ENCODE data around the gene AUTS2.

DNA sequence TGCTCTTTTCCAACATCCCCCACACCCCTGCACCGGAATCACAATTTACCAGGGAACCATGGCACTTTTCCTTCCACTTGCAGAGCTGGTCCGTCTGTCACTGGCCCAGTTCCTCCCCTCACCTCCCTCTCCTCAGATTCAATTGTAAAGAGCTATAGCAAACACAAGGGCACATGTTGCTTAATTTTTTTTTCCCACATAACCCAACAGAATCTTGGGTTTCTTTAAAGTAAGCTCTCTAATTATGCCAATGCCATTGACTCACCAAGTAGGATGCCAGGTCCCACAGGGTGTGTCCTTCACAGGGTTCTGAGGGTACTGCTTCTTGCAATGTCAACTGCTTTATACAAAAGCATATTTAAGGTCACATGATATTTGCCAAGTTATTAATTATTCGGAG, 262.2 kb downstream of the AUTS2 start:
- TF ChIP-seq, protein P1, sequence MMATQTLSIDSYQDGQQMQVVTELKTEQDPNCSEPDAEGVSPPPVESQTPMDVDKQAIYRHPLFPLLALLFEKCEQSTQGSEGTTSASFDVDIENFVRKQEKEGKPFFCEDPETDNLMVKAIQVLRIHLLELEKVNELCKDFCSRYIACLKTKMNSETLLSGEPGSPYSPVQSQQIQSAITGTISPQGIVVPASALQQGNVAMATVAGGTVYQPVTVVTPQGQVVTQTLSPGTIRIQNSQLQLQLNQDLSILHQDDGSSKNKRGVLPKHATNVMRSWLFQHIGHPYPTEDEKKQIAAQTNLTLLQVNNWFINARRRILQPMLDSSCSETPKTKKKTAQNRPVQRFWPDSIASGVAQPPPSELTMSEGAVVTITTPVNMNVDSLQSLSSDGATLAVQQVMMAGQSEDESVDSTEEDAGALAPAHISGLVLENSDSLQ (IDR thresholded peaks at IDR 0.05), result no peak
- TF ChIP-seq, protein P2, sequence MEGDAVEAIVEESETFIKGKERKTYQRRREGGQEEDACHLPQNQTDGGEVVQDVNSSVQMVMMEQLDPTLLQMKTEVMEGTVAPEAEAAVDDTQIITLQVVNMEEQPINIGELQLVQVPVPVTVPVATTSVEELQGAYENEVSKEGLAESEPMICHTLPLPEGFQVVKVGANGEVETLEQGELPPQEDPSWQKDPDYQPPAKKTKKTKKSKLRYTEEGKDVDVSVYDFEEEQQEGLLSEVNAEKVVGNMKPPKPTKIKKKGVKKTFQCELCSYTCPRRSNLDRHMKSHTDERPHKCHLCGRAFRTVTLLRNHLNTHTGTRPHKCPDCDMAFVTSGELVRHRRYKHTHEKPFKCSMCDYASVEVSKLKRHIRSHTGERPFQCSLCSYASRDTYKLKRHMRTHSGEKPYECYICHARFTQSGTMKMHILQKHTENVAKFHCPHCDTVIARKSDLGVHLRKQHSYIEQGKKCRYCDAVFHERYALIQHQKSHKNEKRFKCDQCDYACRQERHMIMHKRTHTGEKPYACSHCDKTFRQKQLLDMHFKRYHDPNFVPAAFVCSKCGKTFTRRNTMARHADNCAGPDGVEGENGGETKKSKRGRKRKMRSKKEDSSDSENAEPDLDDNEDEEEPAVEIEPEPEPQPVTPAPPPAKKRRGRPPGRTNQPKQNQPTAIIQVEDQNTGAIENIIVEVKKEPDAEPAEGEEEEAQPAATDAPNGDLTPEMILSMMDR (IDR thresholded peaks at IDR 0.05 in 2 of 3, conservative IDR thresholded peaks at IDR 0.05 in 1 of 3; ENCODE audit: control insufficient read depth in 2 of 3, extremely low read depth in 1 of 3, insufficient read depth in 1 of 3, low read depth in 3 of 3, low read length in 3 of 3), result no peak
- TF ChIP-seq, protein P3, sequence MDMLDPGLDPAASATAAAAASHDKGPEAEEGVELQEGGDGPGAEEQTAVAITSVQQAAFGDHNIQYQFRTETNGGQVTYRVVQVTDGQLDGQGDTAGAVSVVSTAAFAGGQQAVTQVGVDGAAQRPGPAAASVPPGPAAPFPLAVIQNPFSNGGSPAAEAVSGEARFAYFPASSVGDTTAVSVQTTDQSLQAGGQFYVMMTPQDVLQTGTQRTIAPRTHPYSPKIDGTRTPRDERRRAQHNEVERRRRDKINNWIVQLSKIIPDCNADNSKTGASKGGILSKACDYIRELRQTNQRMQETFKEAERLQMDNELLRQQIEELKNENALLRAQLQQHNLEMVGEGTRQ (IDR thresholded peaks at IDR 0.05; ENCODE audit: borderline replicate concordance, low read depth, low read length), result no peak
- TF ChIP-seq POLR2AphosphoS5 (IDR thresholded peaks at IDR 0.05; ENCODE audit: low read length) (no peak), TAF1 (IDR thresholded peaks at IDR 0.05; ENCODE audit: borderline replicate concordance, low read depth, low read length) (no peak), KDM1A (IDR thresholded peaks at IDR 0.05; ENCODE audit: borderline replicate concordance) (no peak), CEBPB (IDR thresholded peaks at IDR 0.05; ENCODE audit: borderline replicate concordance in 1 of 2, low read depth in 2 of 2, low read length in 2 of 2) (no peak), SREBF1 (IDR thresholded peaks at IDR 0.05; ENCODE audit: low read length) (no peak), RBBP5 (conservative IDR thresholded peaks at IDR 0.05) (no peak)
- TF ChIP-seq, protein P4, sequence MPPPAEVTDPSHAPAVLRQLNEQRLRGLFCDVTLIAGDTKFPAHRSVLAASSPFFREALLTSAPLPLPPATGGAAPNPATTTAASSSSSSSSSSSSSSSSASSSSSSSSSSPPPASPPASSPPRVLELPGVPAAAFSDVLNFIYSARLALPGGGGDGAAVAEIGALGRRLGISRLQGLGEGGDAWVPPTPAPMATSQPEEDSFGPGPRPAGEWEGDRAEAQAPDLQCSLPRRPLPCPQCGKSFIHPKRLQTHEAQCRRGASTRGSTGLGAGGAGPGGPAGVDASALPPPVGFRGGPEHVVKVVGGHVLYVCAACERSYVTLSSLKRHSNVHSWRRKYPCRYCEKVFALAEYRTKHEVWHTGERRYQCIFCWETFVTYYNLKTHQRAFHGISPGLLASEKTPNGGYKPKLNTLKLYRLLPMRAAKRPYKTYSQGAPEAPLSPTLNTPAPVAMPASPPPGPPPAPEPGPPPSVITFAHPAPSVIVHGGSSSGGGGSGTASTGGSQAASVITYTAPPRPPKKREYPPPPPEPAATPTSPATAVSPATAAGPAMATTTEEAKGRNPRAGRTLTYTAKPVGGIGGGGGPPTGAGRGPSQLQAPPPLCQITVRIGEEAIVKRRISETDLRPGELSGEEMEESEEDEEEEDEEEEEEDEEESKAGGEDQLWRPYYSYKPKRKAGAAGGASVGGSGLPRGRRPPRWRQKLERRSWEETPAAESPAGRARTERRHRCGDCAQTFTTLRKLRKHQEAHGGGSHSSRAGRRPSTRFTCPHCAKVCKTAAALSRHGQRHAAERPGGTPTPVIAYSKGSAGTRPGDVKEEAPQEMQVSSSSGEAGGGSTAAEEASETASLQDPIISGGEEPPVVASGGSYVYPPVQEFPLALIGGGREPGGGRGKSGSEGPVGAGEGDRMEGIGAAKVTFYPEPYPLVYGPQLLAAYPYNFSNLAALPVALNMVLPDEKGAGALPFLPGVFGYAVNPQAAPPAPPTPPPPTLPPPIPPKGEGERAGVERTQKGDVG (CRISPR knock-in tag; IDR thresholded peaks at IDR 0.05), result no peak

Measured in GM12878 (cell line).